Measurements from ENCODE around the gene ABCG2. TPM values are rescaled to one million over a fixed set of nuclear protein-coding genes. Genes with fewer than 3 reads are reported as not detected.

ABCG2 gene
- polyA plus RNA-seq (ENCODE audit: insufficient read length in 4 of 4) = 10 to 100 TPM in 1 of 4 donors, 1 to 10 TPM in 3; 6.7 to 11.2 (median 8.5) TPM

DNA sequence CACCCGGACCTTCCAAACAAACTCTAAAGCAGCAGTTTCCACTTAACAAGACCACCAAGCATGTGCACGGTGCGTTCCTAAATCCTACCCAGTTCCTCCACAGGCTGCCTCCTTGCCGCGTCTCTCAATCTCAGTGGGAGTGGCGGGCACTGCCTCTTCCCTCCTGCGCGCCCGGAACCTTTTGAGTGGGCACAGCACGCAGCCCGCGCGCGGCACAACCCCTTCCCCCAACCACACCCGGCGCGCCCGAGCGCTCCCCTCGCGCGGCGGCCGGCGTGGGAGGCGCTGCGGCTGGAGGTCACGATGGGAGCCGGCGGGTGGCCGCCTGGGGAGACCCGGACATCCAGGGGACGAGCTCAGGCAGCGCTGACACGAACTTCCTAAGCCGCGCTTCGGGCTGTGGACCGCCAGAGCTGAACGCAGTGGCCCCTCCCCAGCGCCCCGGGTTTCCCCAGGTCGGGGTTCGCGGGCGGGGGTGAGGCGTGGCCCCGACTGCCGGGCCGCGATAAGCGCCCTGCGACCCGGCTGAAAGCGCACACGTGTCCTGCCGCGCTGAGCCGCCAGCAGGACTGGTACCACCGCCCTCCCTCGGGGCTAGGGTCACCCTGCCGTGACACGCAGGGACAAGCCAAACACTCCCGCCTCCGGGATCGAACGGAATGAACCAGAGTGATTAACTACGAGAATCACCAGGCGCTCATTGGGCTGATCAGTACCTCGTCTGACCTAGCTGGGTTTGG, at the start of gene ABCG2:
TSS of gene ABCG2 (minus strand) at position 151 of the 740 bp plus-strand sequence. CDS start 18,644 bp downstream, outside the sequence.
- peak in 2 of 4 donors; percentile 15 to 16 for DNase-seq (ENCODE audit: low read depth in 4 of 4, low spot score in 3 of 4)

DNA sequence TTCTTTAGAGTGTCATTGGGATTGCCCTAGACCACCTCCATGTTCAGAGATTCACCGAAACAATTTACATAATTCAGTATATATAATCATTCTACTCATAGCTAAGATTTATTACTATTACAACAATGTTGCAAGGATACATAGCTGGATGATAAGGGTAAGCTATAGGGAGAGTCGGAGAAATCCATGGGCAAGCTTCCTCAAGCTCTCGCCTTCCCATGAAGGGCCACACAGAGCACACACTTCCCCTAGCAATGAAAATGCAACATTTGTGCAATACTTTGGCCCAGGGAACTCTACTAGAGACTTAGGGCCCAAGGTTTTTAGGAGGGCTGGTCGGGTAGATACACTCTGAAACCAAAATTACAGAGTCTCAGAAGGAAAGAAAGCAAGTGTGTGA, 49.7 kb upstream of the ABCG2 start:
- DNase-seq (ENCODE audit: low read depth in 4 of 4, low spot score in 3 of 4) = no peak

DNA sequence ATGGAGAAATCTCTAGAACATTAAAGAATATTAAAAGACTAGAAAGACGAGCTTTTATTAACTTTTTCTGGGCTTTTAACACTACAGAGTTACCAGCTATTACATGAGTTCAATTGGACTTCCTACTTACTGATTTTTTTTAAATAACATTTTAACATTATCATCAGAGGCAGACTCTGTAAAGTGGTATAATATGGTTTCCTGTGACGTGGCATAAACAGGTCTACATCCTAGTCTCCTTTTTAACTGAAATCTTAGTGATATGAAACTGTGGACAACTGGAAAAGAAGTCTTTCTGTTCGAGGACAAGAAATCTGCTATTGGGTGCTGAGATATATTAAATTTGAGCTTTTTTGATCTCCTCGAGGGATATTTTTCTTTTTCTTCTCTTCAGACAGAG, 48.7 kb upstream of the ABCG2 start:
- DNase-seq (ENCODE audit: low read depth in 4 of 4, low spot score in 3 of 4) = no peak

DNA sequence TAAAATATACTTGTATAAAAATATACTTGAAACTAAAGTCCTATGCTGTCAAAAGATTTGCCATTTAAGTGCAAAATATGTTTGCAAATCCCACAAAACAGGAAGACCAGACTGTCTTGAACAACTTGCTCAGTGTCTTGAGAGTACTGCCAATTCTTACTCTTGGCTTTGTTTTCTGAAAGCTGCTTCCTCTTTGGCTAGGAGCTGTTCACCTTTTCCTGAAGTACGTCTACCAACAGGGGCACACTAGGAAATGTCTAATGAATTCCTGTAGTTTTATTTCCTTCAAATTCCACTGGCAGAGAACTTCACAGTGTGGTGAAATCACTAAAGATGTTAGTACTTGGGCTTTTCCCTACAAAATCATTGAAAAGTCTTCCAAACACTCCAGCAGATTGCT, 46.4 kb upstream of the ABCG2 start:
- DNase-seq (ENCODE audit: low read depth in 4 of 4, low spot score in 3 of 4) = no peak

DNA sequence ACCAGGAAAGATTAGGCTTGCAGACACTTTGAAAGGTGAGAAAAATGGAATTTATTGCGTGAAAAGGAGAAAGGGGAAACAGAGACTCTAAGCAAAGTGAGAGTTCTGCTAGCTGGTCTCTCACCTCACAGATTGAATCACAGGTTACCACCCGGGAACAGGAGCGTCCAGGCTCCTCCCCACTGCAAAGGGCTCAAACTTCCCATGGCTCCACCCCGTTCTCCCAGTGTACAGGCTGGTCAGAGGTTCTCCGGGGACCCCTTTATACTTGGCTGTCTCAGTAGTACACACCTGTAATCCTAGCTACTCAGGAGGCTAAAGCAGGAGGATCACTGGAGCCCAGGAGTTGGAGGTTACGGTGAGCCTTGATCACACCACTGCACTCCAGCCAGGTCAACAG, 44.0 kb upstream of the ABCG2 start:
- DNase-seq (ENCODE audit: low read depth in 4 of 4, low spot score in 3 of 4) = no peak

DNA sequence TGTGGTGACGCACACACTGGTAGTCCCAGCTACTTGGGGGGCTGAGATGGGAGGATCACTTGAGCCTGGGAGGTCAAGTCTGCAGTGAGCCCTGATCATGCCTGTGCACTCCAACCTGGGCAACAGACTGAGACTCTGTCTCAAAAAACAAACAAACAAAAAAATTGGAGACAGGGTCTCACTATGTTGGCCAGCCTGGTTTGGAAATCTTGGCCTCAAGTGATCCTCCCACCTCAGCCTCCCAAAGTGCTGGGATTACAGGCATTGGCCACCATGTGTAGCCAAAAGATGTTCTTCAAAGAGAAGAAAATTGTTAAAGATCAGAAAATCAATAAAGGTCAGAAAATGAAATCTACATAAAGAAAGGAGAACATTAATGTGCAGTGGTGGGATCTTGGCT, 41.7 kb upstream of the ABCG2 start:
- no peak for DNase-seq (ENCODE audit: low read depth in 4 of 4, low spot score in 3 of 4)

DNA sequence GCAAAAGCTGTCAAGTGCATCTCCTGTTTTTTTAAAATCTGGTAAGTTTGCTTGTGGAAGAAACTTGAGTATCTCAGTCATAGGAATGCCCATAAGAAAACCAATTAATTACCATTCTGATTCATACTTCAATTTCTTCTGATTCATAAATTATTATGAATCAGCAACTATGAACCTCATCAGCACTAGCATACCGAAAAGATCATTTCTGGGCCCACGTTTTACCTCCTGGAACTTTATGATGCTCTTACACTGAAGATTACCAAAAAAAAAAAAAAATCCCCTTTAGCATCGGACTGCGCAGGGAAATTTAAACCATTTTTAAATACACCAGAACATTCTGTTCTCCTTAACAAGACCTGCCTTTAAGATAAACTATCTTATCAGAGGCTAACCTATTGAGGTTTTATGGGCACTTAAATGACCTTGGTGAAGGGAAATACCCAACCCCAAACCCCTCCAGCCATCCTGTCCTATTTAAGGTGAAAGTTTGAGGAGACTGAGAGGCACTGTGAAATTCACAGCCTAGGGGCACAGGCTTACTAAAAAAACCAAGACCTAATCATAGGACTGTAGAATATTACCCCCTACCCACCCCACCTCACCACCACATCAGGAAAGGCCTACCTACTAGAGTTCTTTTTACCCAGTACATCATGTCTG, 38.2 kb upstream of the ABCG2 start:
- DNase-seq (ENCODE audit: low read depth in 4 of 4, low spot score in 3 of 4) = no peak

DNA sequence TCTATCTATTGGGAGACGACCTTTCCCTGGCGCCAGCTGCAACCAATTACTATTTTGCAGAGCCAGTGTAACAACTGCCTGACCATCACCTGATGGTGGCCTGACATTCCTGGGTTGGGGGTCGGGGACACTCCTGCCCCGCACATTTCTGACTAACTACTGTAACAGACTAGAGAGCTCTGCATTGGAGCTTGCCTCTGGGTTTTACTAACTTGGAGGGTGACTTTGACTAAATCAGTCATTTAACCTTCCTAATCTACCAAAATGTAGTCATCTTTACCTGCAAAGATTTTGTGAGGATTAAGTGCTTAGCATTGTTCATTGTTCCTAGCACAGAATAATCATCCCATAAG, 37.5 kb upstream of the ABCG2 start:
- no peak for DNase-seq (ENCODE audit: low read depth in 4 of 4, low spot score in 3 of 4)

DNA sequence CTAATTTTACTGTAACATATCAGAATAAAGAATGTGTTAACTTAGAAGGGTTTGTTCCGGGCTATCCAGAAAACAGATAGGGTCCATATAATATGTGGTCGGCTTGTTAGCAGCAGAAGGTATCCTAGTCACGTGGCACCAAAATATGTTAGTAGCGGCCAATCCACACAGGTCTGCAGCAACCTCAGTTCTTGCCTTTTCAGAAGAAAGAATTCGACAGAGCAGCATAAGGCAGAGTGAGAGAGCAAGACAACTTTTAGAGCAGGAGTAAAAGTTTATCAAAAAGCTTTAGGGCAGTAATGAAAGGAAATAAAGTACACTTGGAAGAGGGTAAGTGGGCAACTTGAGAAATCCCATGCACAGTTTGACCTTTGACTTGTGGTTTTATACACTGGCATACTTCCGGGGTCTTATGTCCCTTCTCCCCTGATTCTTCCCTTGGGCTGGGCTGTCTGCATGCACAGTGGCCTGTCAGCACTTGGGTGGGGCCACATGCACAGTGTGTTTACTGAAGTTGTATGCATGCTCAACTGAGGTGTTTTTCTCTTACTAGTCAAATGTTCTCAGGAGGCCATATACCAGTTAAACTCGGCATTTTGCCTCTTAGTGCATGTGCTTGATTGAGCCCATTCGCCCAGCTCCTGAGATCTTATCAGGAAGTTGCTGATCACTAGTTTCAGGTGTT, 37.0 kb upstream of the ABCG2 start:
- DNase-seq (ENCODE audit: low read depth in 4 of 4, low spot score in 3 of 4) = no peak

DNA sequence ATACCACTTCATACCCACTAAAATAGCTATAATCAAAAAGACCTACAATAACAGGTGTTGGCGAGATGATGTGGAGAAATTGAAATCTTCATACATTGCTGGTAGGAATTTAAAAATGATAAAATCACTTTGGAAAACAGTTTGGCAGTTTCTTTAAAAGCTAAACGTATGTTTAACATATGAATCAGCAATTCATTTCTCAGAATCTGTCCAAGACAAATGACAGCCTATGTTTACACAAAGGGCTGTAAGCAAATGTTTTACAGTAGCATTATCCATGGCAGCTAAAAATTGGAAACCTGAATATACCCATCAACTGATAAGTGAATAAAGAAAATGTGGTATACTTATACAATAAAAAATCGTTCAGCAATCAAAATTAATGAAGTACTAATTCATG, 33.0 kb upstream of the ABCG2 start:
- no peak for DNase-seq (ENCODE audit: low read depth in 4 of 4, low spot score in 3 of 4)

DNA sequence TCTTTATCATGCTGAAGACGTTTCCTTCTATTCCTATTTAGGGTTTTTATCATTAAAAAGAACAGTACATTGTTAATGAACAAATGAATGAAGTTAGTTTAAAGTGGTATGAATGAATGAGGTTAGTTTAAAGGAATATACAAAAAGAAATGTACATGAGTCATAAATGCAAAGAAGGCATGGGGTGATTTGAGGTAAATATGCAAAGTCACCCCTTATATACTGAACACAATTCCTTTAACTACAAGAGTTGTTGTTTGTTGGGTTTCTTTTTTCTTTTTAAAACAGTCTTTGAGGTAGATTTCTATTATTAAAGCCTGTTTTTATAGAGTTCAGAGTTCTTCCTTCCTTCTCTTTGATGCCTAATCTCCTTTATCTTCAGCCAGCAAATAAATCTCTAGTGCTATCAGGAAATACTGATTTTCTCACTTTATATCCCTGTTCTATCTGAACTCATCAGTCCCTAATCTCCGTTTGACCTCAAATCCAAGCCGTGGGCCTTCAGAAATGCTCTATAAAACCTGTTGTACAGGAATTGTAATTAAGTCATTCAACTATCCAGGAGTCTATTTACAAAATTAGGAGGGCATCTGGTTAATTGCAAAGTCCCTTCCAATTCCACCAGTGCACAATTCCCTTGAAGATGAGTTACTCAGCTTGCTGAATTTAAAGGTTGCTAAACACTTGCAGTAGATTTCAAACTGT, 31.6 kb upstream of the ABCG2 start:
- no peak for DNase-seq (ENCODE audit: low read depth in 4 of 4, low spot score in 3 of 4)

DNA sequence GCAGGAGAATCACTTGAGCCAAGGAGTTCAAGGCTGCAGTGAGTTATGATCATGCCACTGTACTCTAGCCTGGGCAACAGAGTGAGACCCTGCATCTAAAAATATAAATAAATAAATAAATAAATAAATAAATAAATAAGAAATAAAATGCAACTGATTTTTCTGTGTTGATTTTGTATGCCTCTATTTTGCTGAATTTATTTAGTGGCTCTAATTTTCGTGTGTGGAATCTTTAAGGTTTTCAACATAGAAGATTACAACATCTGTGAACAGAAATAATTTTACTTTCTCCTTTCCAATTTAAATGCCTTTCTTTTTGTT, 30.9 kb upstream of the ABCG2 start:
- DNase-seq (ENCODE audit: low read depth in 4 of 4, low spot score in 3 of 4) = no peak

DNA sequence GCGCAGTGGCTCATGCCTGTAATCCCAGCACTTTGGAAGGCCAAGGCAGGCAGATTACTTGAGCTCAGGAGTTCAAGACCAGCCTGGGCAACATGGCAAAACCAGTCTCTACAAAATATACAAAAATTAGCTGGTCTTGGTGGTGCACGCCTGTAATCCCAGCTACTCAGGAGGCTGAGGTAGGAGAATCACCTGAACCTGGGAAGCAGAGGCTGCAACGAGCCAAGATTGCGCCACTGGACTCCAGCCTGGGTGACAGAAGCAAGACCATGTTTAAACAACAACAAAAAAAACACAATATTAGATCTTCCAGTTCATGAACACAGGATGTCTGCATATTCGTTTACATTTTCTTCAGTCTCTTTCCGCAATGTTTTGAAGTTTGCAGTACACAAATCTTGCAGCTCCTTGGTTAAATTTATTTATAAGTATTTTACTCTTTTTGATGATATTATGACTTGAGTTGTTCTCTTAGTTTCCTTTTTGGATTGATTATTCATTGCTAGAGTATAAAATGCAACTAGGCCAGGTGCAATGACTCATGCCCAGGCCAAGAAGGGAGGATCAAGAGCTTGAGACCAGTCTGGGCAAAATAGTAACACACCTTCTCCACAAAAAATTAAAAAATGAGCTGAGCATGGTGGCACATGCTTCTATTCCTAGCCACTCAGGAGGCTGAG, 30.4 kb upstream of the ABCG2 start:
- no peak for DNase-seq (ENCODE audit: low read depth in 4 of 4, low spot score in 3 of 4)

DNA sequence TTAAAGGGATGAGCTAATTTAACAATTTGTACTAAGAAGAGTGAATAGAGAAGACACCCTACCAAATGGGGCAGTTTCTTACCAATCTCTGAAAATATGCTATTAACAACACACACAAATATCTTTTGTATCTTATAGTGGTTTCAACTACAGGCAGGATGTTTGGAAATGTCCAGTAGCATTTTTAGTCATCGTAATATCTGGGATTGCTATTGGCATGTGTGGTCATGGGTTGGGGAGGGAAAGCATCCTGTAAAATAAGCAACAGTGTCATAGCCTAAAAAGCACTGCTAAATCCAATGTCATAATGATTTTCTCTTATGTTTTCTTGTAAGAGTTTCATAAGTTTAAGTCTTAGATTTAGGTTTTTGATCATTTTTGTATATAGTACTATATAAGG, 29.3 kb upstream of the ABCG2 start:
- no peak for DNase-seq (ENCODE audit: low read depth in 4 of 4, low spot score in 3 of 4)

DNA sequence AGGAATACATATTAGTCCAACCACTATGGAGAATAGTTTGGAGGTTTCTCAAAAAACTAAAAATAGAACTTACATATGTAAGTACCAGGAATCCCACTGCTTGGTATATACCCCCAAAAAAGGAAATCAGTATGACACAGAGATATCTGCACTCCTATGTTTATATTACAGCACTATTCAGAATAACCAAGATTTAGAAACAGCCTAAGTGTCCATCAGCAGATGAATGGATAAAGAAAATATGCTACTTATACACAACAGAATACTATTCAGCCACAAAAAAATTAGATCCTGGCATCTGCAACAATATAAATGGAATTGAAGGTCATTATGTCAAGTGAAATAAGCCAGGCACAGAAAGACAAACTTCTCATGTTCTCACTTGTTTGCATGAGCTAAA, 27.5 kb upstream of the ABCG2 start:
- no peak for DNase-seq (ENCODE audit: low read depth in 4 of 4, low spot score in 3 of 4)

DNA sequence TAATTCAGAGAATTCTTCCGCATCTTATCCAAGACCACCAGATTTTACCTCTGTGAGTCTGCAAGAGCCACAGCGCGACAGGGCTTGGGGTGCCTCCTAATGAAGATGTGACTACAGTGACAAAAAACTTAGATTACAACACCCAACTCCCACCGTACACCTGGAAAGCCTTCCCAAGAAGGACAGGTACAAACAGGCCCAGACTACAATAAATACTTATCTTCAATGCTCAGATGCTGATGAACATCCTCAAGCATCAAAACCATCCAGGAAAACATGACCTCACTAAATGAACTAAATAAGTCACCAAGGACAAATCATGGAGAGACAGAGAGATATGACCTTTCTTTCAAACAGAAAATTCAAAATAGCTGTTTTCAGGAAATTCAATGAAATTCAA, 20.8 kb upstream of the ABCG2 start:
- no peak for DNase-seq (ENCODE audit: low read depth in 4 of 4, low spot score in 3 of 4)

DNA sequence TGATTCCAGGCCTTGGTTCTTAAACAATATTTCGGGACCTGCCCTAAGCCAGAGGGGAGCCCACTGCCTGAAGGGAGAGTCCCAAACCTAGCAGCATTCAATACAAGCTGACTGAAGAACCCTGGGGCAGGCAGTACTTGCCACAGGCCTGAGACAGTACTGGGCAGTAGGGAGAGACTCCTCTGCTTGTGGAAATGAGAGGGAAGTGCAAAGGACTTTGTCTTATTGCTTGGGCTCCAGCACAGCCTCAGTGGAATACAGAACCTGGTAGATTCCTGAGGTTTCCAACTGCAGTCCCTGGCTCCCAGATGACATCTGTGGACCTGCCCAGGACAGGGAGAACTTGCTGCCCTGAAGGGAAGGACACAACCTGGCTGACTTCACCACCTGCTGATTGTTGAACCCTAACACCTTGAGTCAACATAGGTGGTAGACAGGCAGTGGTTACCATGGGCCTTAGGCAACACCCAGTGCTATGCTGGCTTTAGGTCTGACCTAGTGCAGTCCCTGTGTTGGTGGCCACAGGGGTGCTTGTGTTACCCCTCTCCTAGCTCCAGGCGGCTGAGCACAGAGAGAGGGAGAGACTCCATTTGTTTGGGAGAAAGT, 20.3 kb upstream of the ABCG2 start:
- DNase-seq (ENCODE audit: low read depth in 4 of 4, low spot score in 3 of 4) = no peak

DNA sequence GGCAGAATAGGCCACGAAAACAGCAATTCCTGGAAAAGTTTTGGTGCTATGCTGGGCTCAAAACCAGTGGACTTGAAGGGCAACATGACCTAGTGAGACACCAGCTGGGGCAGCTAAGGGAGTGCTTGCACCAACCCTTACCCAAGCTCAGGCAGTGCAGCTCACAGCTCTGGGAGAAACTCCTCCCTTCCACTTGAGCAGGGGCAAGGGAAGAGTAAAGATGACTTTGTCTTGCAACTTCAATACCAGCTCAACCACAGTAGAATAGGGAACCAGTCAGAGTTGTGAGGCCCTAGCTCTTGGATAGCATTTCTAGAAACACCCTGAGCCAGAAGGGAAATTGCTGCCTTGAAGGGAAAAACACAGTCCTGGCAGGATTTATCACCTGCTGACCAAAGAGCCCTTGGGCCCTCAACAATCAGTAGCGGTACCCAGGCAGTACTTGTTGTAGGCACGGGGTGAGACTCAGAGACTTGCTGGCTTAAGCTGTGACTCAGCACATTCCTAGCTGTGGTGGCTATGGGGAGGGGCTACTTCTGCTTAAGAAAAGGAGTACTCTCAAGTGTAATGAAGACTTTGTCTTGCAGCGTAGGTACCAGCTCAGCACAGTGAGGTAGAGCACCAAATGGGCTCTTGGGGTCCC, 19.7 kb upstream of the ABCG2 start:
- no peak for DNase-seq (ENCODE audit: low read depth in 4 of 4, low spot score in 3 of 4)

DNA sequence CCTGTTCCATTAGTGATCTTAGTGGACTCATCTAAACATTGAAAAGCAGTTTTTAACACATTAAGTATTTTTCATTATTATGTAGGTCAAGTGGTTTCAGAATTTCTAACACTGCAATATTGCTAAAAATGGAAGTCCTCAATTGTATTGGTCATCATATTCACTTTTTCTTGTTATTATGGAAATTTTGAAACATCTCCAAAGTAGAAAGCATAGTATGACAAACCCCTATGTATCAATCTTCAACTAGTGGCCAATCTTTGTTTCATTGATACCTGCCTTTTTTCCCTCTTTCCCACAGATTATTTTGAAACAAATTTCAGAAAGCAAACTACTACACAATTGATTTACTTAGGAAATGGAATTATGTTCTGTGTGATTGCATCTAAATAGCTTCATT, 14.5 kb upstream of the ABCG2 start:
- DNase-seq (ENCODE audit: low read depth in 4 of 4, low spot score in 3 of 4) = no peak

DNA sequence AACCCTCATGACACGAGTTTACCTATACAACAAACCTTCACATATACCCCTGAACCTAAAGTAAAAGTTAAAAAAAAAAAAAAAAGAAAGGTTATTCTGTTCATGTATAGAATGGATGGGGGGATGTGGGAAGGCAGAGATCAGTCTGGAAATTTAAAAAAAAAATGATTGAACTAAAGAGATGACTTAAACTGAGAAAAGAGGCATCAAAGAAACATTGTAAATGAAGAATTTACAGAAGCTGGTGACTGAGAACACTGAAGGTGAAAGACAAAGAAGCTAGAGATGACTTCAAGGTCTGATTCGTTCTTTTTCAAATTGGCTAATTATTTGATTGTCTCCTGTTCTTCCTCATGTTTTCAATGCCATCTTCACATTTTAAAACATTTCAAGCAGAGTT, 12.8 kb upstream of the ABCG2 start:
- no peak for DNase-seq (ENCODE audit: low read depth in 4 of 4, low spot score in 3 of 4)

Measured in right renal pelvis (tissue), 4 donors.